Psoas muscle (tissue), 8 donors: ENCODE results near the gene NTSR2. TPM values are rescaled to one million over a fixed set of nuclear protein-coding genes. Genes with fewer than 3 reads are reported as not detected.

Source experiments
- ATAC-seq, 4 donors: fragments of 200-7000 bp; cut with Tn5 transposase; one replicate each; pipeline ENCODE4 v1.9.1; 2020; ENCODE audit warnings: moderate library complexity in 3 of 4, mild to moderate bottlenecking in 2 of 4
- DNase-seq, 2 donors: peaks; one replicate each; pipeline ENCODE4 v3.0.0-alpha.2; 2020
- H3K27ac ChIP-seq: fragments of 200-600 bp; one replicate; pipeline ENCODE4 v1.8.0; 2022
- H3K27me3 ChIP-seq, 3 donors: fragments of 200-600 bp in 1 of 3; one replicate each; pipeline versions ENCODE4 v1.6.1 to v1.8.0; 2013 to 2022; ENCODE audit warnings: low read length in 2 of 3, mild to moderate bottlenecking in 2 of 3, moderate library complexity in 1 of 3; ENCODE audit not compliant: insufficient read depth in 3 of 3
- H3K36me3 ChIP-seq, 2 donors: fragments of 200-600 bp in 1 of 2; one replicate each; pipeline versions ENCODE4 v1.6.1 to v1.8.0; 2013 to 2022; ENCODE audit warnings: low read depth in 1 of 2, mild to moderate bottlenecking in 1 of 2, moderate library complexity in 1 of 2; ENCODE audit not compliant: insufficient read depth in 1 of 2
- H3K4me1 ChIP-seq: fragments of 200-600 bp; one replicate; pipeline ENCODE4 v1.8.0; 2022
- H3K4me3 ChIP-seq: fragments of 200-600 bp; one replicate; pipeline ENCODE4 v1.8.0; 2022; ENCODE audit warnings: mild to moderate bottlenecking
- H3K9me3 ChIP-seq: fragments of 200-600 bp; one replicate; pipeline ENCODE4 v1.8.0; 2022
- WGBS, 3 donors: extraction: QIAGEN DNeasy Blood & Tissue Kit; methylation state at CpG; one replicate each; pipeline versions ENCODE4 v1.1.6 to v1.1.7; 2013; 5-methylcytosine and 5-hydroxymethylcytosine counted together
- intact Hi-C, 2 donors: fragments of 100-400 bp; cut with DNase I; formaldehyde crosslinking; loops; one replicate each; pipeline versions ENCODE4 v1.11.0 to v1.14.2; 2022
- polyA plus RNA-seq, 3 donors: library from polyadenylated mRNA; stranded (reverse); fragments of 200-250 nt; gene quantifications; one replicate each; pipeline ENCODE4 v1.2.3, GENCODE V29; 2013
- total RNA-seq, 4 donors: library from RNA; stranded (reverse); fragmentation: NEBNext Ultra II Directional in 2 of 4; extraction: Animal tissue kit (Norgen Biotek cat#: 25700) in 2 of 4; gene quantifications; one replicate each; pipeline versions ENCODE4 v1.2.1 to v1.2.4, GENCODE V29; 2021 to 2023
- TF ChIP-seq, protein P1 (sequence below): fragments of 200-600 bp; IDR thresholded peaks from one replicate; pipeline ENCODE4 v1.8.0; 2022; ENCODE audit warnings: antibody characterized with exemption
- donor health status: healthy with polysubstance abuse.
- donor health status: DM: no; HTN: no; CAD: no; lungs with moderate emphysema.
- donor health status: Bipolar disorder and iron deficiency.
- donor health status: healthy.
- donor health status: DM: yes; HTN: yes; CAD: no.
- donor health status: DM: no; HTN: no; CAD: no.
- donor health status: DM: no; HTN: no; CAD: no.
- donor health status: DM: yes; HTN: yes; CAD: no.

Gene NTSR2
- total and polyA plus RNA-seq, 7 donors: 0.18 to 0.97 (median 0.35) TPM; not detected in 1

DNA sequence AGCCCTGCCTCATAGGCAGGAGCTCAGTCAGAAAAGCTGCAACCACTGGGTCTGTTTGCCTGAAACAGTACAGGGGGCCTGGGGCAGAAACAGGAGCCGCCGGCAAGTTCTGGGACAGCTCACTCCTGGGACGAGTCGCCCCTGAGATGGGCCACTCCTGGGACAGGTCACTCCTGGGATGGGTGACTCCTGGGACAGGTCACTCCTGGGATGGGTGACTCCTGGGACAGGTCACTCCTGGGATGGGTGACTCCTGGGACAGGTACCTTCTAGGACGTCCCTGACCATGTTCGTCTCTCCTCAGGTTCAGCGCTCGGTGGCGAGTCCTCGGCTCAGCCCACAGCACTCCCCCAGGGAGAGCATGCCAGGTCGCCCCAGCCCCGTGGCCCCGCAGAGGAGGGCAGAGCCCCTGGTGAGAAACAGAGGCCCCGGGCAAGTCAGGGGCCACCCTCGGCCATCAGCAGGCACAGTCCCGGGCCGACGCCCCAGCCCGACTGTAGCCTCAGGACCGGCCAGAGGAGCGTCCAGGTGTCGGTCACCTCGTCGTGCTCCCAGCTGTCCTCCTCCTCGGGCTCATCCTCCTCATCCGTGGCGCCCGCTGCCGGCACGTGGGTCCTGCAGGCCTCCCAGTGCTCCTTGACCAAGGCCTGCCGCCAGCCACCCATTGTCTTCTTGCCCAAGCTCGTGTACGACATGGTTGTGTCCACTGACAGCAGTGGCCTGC lies 51.8 kb downstream of the NTSR2 start:
- Histone ChIP-seq H3K36me3 (peaks cover 0 to 31% of the 10 kb centered on the region in 2 donors), H3K4me1 (no peaks in the 10 kb centered on the region), H3K9me3 (no peaks in the 10 kb centered on the region), H3K27me3 (no peaks in the 10 kb centered on the region), H3K4me3 (no peak overlapping the region), H3K27ac (no peak overlapping the region)
- 94 to 96% (median 96%) methylated on average over 32 to 33 of the region's 33 CpGs for WGBS, 3 donors
- intact Hi-C loops: no loop called here
- TF ChIP-seq, protein P1, sequence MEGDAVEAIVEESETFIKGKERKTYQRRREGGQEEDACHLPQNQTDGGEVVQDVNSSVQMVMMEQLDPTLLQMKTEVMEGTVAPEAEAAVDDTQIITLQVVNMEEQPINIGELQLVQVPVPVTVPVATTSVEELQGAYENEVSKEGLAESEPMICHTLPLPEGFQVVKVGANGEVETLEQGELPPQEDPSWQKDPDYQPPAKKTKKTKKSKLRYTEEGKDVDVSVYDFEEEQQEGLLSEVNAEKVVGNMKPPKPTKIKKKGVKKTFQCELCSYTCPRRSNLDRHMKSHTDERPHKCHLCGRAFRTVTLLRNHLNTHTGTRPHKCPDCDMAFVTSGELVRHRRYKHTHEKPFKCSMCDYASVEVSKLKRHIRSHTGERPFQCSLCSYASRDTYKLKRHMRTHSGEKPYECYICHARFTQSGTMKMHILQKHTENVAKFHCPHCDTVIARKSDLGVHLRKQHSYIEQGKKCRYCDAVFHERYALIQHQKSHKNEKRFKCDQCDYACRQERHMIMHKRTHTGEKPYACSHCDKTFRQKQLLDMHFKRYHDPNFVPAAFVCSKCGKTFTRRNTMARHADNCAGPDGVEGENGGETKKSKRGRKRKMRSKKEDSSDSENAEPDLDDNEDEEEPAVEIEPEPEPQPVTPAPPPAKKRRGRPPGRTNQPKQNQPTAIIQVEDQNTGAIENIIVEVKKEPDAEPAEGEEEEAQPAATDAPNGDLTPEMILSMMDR: no peak
- DNase-seq (no peak), ATAC-seq (peak in 2 of 4 donors; percentile 30 to 41)

DNA sequence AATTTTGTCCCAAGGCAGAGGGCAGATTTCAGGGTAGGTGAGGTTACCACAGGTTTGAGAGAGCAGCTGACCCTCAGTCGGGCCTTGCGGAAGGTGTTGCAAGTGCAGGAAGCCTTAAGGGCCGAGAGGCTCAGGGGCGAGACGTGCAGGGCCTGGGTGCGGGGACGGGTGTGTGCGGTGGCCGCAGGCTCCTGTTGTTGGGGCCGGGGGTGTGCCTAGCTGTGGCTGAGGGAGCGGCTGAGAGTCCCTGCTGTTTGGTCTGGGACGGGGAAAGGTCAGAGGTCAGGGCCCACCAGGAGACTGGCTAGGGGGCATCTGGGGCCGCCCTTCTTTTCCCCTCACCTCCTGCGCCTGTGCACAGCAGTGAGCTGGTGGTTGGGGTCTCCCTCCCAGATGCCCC lies 52.5 kb downstream of the NTSR2 start:
- intact Hi-C loops: no loop called here
- Histone ChIP-seq H3K9me3 (no peaks in the 10 kb centered on the region), H3K4me1 (no peaks in the 10 kb centered on the region), H3K27ac (no peak overlapping the region), H3K4me3 (no peak overlapping the region), H3K36me3 (peaks cover 0 to 31% of the 10 kb centered on the region in 2 donors), H3K27me3 (no peaks in the 10 kb centered on the region)
- DNase-seq: no peak
- TF ChIP-seq, protein P1: no peak
- WGBS, 3 donors: 93 to 96% (median 94%) methylated on average over 10 to 14 of the region's 14 CpGs
- no peak for ATAC-seq

DNA sequence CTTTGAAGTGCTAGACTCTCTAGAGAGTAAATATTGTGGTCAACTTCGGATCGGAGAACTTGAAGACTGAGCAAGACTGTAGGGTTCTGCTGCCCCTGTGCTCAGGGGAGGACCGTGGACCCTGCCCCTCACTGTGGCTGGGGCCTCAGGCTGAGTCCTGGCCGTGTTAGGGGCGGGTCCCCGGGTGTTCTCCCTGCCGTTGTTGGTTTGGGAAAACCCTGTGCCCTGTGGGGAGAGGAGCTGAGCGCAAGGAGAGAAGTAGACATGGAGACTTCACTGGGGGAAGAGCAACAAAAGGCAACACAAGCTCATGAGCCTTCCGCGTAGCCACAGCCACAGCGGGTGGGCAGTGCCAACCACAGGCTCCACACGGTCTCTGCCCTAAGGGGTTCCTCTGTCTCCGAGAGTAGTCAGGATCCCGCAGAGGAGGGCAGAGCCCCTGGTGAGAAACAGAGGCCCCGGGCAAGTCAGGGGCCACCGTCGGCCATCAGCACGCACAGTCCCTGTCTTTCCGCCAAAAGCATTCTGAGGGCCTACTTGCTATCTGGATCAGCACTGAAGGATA lies 53.1 kb downstream of the NTSR2 start:
- ATAC-seq: peak in 1 of 4 donors; percentile 13
- no peaks in the 10 kb centered on the region for H3K4me1 ChIP-seq

DNA sequence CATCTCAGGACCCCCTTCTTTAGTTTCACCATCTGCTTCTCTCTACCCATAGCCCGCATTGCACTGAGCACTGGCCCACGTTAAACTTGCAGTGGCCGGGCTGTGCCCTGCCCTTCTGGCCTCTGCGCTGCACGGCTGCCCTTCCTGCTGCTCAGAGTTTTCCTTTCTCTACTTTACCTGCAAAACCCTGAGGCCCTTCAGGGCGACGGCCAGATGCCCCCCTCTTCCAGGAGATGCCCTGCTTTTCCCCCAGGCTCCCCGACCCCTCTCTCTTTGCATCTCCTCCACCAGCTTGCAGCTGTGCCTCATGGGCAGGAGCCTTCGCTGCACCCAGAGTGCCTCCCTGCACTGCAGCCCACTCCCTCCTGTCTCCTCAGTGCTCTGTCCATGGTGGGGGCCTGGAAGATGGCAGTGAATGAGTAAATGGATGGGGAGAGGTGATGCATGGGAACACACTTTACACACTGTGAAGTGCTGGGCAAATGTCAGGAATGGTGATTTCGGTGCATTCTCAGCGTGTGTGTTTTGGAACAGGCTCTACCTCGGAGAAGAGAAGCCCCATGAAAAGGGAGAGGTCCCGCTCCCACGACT lies 53.8 kb downstream of the NTSR2 start:
- intact Hi-C loops: no loop called here
- Histone ChIP-seq H3K36me3 (peaks cover 0 to 31% of the 10 kb centered on the region in 2 donors), H3K4me1 (no peaks in the 10 kb centered on the region), H3K4me3 (no peak overlapping the region), H3K27ac (no peak overlapping the region), H3K27me3 (no peaks in the 10 kb centered on the region), H3K9me3 (no peaks in the 10 kb centered on the region)
- TF ChIP-seq, protein P1: no peak
- ATAC-seq: no peak
- no peak for DNase-seq
- 90 to 94% (median 91%) methylated on average over 14 of the region's 14 CpGs for WGBS, 3 donors

More for the DNA sequence above, 53.1 kb downstream of the NTSR2 start:
- TF ChIP-seq, protein P1: no peak
- H3K4me3 ChIP-seq: no peak overlapping the region
- intact Hi-C loops: no loop called here
- peaks cover 0 to 31% of the 10 kb centered on the region in 2 donors for H3K36me3 ChIP-seq
- whole genome bisulfite sequencing, 3 donors: 85 to 91% (median 88%) methylated on average over 19 of the region's 19 CpGs
- no peaks in the 10 kb centered on the region for H3K27me3 ChIP-seq
- H3K9me3 ChIP-seq: no peaks in the 10 kb centered on the region
- DNase-seq: no peak
- H3K27ac ChIP-seq: no peak overlapping the region
